ENCODE results near the gene SIN3A. TPM values are rescaled to one million over a fixed set of nuclear protein-coding genes. Genes with fewer than 3 reads are reported as not detected.

The SIN3A gene
- total RNA-seq, 2 donors from 2014 or later = 51.4 to 54.3 TPM

DNA sequence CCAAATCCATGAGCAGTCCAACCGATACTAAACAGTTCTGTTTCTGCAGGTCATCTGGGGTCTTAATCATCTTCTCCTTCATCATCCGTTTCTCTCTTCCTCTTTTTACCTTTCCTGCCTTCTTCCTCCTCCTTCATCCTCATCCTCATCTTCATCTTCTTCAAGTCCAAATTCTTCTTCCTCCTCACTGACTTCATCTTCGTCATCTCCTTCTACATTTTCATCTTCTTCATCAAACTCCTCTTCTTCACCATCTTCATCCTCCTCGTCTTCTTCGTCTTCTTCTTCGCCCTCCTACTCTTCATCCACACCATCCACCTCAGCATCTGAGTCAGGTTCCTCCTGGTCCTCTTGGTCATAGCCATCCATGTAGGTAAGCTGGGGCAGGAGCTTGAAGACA is 129.8 kb downstream of the SIN3A start:
- TF ChIP-seq, protein P1, sequence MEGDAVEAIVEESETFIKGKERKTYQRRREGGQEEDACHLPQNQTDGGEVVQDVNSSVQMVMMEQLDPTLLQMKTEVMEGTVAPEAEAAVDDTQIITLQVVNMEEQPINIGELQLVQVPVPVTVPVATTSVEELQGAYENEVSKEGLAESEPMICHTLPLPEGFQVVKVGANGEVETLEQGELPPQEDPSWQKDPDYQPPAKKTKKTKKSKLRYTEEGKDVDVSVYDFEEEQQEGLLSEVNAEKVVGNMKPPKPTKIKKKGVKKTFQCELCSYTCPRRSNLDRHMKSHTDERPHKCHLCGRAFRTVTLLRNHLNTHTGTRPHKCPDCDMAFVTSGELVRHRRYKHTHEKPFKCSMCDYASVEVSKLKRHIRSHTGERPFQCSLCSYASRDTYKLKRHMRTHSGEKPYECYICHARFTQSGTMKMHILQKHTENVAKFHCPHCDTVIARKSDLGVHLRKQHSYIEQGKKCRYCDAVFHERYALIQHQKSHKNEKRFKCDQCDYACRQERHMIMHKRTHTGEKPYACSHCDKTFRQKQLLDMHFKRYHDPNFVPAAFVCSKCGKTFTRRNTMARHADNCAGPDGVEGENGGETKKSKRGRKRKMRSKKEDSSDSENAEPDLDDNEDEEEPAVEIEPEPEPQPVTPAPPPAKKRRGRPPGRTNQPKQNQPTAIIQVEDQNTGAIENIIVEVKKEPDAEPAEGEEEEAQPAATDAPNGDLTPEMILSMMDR (IDR thresholded peaks at IDR 0.05) = no peak
- no peaks in the 10 kb centered on the region for H3K36me3 ChIP-seq
- no peaks in the 10 kb centered on the region for H3K27me3 ChIP-seq
- H3K27ac ChIP-seq = no peak overlapping the region
- no peak overlapping the region for H3K9ac ChIP-seq (ENCODE audit: low read depth in 2 of 2, low read length in 2 of 2)
- DNase-seq = no peak
- intact Hi-C loops (cut with DNase I) = no loop called here
- no peaks in the 10 kb centered on the region for H3K4me1 ChIP-seq
- H3K9me3 ChIP-seq = no peaks in the 10 kb centered on the region
- no peak overlapping the region for H3K4me3 ChIP-seq

Small RNA genes within 50 kb of the gene (microRNA-seq; reads per million reads assigned to microRNA genes)
- gene MIR631 = not detected

Other genes with a start within 250 kb of the SIN3A start
- 10 to 100 TPM; 22.3 to 27.3 TPM for gene C15orf39, start 249.8 kb downstream of the SIN3A start, total RNA-seq
- not detected for gene GOLGA6C, start 193.4 kb downstream of the SIN3A start, total RNA-seq
- not detected for gene GOLGA6D, start 168.9 kb downstream of the SIN3A start, total RNA-seq
- 100 to 1,000 TPM in 1 of 2 donors, 10 to 100 TPM in 1; 69.8 to 127 TPM for gene COMMD4, start 115.6 kb downstream of the SIN3A start, total RNA-seq
- gene NEIL1, start 104.7 kb downstream of the SIN3A start, total RNA-seq = 10 to 100 TPM; 34.1 to 39.6 TPM
- 100 to 1,000 TPM; 115 to 176 TPM for gene MAN2C1, start 83.1 kb downstream of the SIN3A start, total RNA-seq
- gene PTPN9, start 127.6 kb upstream of the SIN3A start, total RNA-seq = 10 to 100 TPM; 31.1 to 32.3 TPM
- gene SNUPN, start 174.0 kb upstream of the SIN3A start, total RNA-seq = 10 to 100 TPM; 19.1 to 20.7 TPM
- gene IMP3, start 188.5 kb upstream of the SIN3A start, total RNA-seq = 10 to 100 TPM; 55.3 to 94.6 TPM
- 10 to 100 TPM; 26.2 to 28.1 TPM for gene SNX33, start 196.2 kb upstream of the SIN3A start, total RNA-seq

Data from colonic mucosa (tissue), 4 donors.